BJ (cell line): ENCODE data around the gene ICE2. TPM values are rescaled to one million over a fixed set of nuclear protein-coding genes. Genes with fewer than 3 reads are reported as not detected.

Source experiments
- CTCF ChIA-PET: fragments of 350-600 bp; formaldehyde crosslinking; extraction: SDS; loops from one replicate; lab custom pipeline; 2021; ENCODE audit warnings: antibody characterized with exemption, inconsistent platforms; lab: Yijun Ruan, JAX
- POLR2A ChIA-PET: fragments of 300-600 bp; sonication (Branson Sonifier 250); formaldehyde crosslinking; extraction: SDS; loops from one replicate; lab custom pipeline; 2021; ENCODE audit warnings: antibody characterized with exemption; lab: Charles Lee
- DNase-seq: peaks from one replicate; pipeline ENCODE4 v3.0.0-alpha.2; 2011; ENCODE audit warnings: low read depth
- H3K27me3 ChIP-seq: 2 replicates; pipeline ENCODE4 v1.6.0; 2011; ENCODE audit warnings: low read length; ENCODE audit not compliant: control insufficient read depth, insufficient read depth
- H3K36me3 ChIP-seq: 2 replicates; pipeline ENCODE4 v1.5.1; 2011; ENCODE audit warnings: low read length; ENCODE audit not compliant: control insufficient read depth, insufficient read depth
- H3K4me3 ChIP-seq: 2 replicates; pipeline ENCODE4 v1.5.1; 2011; ENCODE audit warnings: low read depth, mild to moderate bottlenecking, control low read depth, low read length
- CTCF ChIP-seq: IDR thresholded peaks from 2 replicates; pipeline ENCODE4 v1.5.1; 2011; ENCODE audit warnings: low read depth, mild to moderate bottlenecking, control low read depth, inconsistent platforms, low read length, moderate library complexity; ENCODE audit not compliant: insufficient read depth
- polyA plus RNA-seq: library from polyadenylated mRNA; depleted of rRNA; stranded (reverse); fragments of >200 nt; gene quantifications from 2 replicates; pipeline ENCODE4 v1.2.3, GENCODE V29; 2011

The ICE2 gene
- polyA plus RNA-seq, 1 experiment = 19.4 TPM

- H3K4me3 ChIP-seq = no peak overlapping the region
These were observed 105.2 kb downstream of the ICE2 start for GRCh38 chr15:60373745-60374144.

GRCh38 chr15:60373327-60373726, 105.6 kb downstream of the ICE2 start:
- no peaks in the 10 kb centered on the region for H3K27me3 ChIP-seq
- TF ChIP-seq CTCF = no peak
- POLR2A ChIA-PET = interaction anchor here (0.5 kb wide), 1 partner anchor 8 kb away, joined by 9 read pairs; no protein-coding TSS in a partner anchor
- H3K36me3 ChIP-seq = peaks cover 23% of the 10 kb centered on the region
- CTCF ChIA-PET = interaction anchor here (0.7 to 1.7 kb wide), 5 partner anchors 10 to 71 kb away, joined by 3 to 6 read pairs (median 3); no protein-coding TSS in a partner anchor
- no peak for DNase-seq
- no peak overlapping the region for H3K4me3 ChIP-seq

More at GRCh38 chr15:60373745-60374144, 105.2 kb downstream of the ICE2 start:
- no peak for TF ChIP-seq CTCF
- ChIA-PET POLR2A (no interaction called here), CTCF (interaction anchor here (0.7 to 1.7 kb wide), 5 partner anchors 11 to 70 kb away, joined by 3 to 6 read pairs (median 3); no protein-coding TSS in a partner anchor)
- Histone ChIP-seq H3K36me3 (peaks cover 23% of the 10 kb centered on the region), H3K27me3 (no peaks in the 10 kb centered on the region)
- DNase-seq = no peak

GRCh38 chr15:60372756-60373155, 106.2 kb downstream of the ICE2 start:
- Histone ChIP-seq H3K36me3 (peaks cover 23% of the 10 kb centered on the region), H3K27me3 (no peaks in the 10 kb centered on the region), H3K4me3 (no peak overlapping the region)
- POLR2A ChIA-PET = interaction anchor here (0.5 kb wide), 1 partner anchor 9 kb away, joined by 9 read pairs; no protein-coding TSS in a partner anchor
- no peak for DNase-seq
- TF ChIP-seq CTCF = no peak
- CTCF ChIA-PET = interaction anchor here (1.4 to 1.7 kb wide), 2 partner anchors 14 to 71 kb away, joined by 3 to 6 read pairs; no protein-coding TSS in a partner anchor

- DNase-seq = no peak
- POLR2A ChIA-PET = interaction anchor here (1.2 kb wide), 1 partner anchor 18 kb away, joined by 21 read pairs; no protein-coding TSS in a partner anchor
- no peaks in the 10 kb centered on the region for H3K27me3 ChIP-seq
- CTCF ChIA-PET = interaction anchor here (1.9 kb wide), 1 partner anchor 10 kb away, joined by 10 read pairs; no protein-coding TSS in a partner anchor
- no peak for TF ChIP-seq CTCF
- no peak overlapping the region for H3K4me3 ChIP-seq
- peaks cover 23% of the 10 kb centered on the region for H3K36me3 ChIP-seq
These were observed 106.7 kb downstream of the ICE2 start for GRCh38 chr15:60372227-60372626.

GRCh38 chr15:60371175-60372051, 107.5 kb downstream of the ICE2 start:
- no peak for TF ChIP-seq CTCF
- ChIA-PET POLR2A (interaction anchor here (0.6 to 1.3 kb wide), 5 partner anchors 9 to 105 kb away, joined by 3 to 21 read pairs (median 3); no protein-coding TSS in a partner anchor), CTCF (interaction anchor here (1.0 to 1.9 kb wide), 2 partner anchors 9 to 20 kb away, joined by 3 to 10 read pairs; no protein-coding TSS in a partner anchor)
- peak; percentile 97 for DNase-seq
- Histone ChIP-seq H3K4me3 (no peak overlapping the region), H3K27me3 (no peaks in the 10 kb centered on the region), H3K36me3 (peaks cover 18% of the 10 kb centered on the region)
